SH-SY5Y (cell line): Measurements from ENCODE around the gene MRPL11.

Experiments
- GATA2 ChIP-seq: IDR thresholded peaks from 2 replicates; pipeline ENCODE4 v1.6.1; 2011; ENCODE audit warnings: mild to moderate bottlenecking, low read depth, low read length
- GATA3 ChIP-seq: IDR thresholded peaks from 2 replicates; pipeline ENCODE4 v1.6.1; 2011; ENCODE audit warnings: low read depth, mild to moderate bottlenecking, low read length, moderate library complexity

DNA sequence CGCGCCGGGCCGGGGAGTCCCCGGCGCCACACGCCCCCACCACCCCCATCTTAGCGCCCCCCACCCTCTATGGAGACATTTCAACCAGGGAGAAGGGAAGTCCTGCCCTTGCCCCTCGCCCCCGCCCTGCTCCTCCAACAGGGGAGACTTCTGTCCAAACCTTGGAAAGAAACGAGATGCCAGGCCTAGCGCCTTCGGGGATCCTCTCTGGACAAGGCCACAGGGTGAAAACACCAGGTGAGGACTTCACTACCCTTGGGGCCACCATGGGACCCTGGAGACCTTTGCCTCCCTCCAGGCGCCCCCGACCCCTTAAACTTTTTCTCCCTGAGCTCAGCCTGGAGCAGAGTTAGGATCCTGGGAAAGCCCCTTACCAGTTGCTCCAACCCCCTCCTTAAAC lies 29.4 kb downstream of the MRPL11 start:
- TF ChIP-seq GATA2 (no peak), GATA3 (no peak)
